Endothelial cell of umbilical vein (primary cell): ENCODE measurements around the gene SH3RF3. TPM values are rescaled to one million over a fixed set of nuclear protein-coding genes. Genes with fewer than 3 reads are reported as not detected.

Experiments used
- BruUV-seq: library from RNA; stranded (reverse); fragments of 400-500 nt; replicated peaks from 2 replicates; lab custom pipeline; 2021; lab: Mats Ljungman, UMichigan
- CTCF ChIA-PET: fragments of 300-600, 350-600 bp; sonication (Branson Sonifier 250); formaldehyde crosslinking; loops from one replicate; lab custom pipeline; 2021; ENCODE audit warnings: antibody characterized with exemption, inconsistent platforms; lab: Charles Lee
- POLR2A ChIA-PET: fragments of 300-600, 350-600 bp; sonication (Branson Sonifier 250); formaldehyde crosslinking; loops from one replicate; lab custom pipeline; 2021; ENCODE audit warnings: antibody characterized with exemption, inconsistent platforms; lab: Charles Lee
- DNase-seq: peaks from one replicate; pipeline ENCODE4 v3.0.0-alpha.2; 2011; ENCODE audit warnings: low read depth, low spot score
- FAIRE-seq: peaks from 2 replicates; lab custom pipeline; 2011; peaks lifted over from hg19 to GRCh38; lab: Jason Lieb, UNC
- H2AFZ ChIP-seq: 2 replicates; pipeline ENCODE4 v1.6.0; 2012; ENCODE audit warnings: low read depth, low read length, control low read depth, inconsistent platforms
- H3K27ac ChIP-seq: 2 replicates; pipeline ENCODE4 v1.5.1; 2011; ENCODE audit warnings: low read depth, mild to moderate bottlenecking, control low read depth, low read length, moderate library complexity; ENCODE audit not compliant: insufficient read depth
- H3K27me3 ChIP-seq, 2 experiments: 2 replicates each; pipeline versions ENCODE4 v1.6.0 to v1.6.1; 2011; ENCODE audit warnings: low read length in 2 of 2, mixed read lengths in 1 of 2; ENCODE audit not compliant: control insufficient read depth in 2 of 2, insufficient read depth in 2 of 2
- H3K36me3 ChIP-seq, 2 experiments: 2 replicates in 1 of 2; 3 replicates in 1 of 2; pipeline ENCODE4 v1.5.1; 2011; ENCODE audit warnings: low read length in 2 of 2, mild to moderate bottlenecking in 1 of 2, moderate library complexity in 1 of 2; ENCODE audit not compliant: control insufficient read depth in 2 of 2, insufficient read depth in 2 of 2; ENCODE audit errors: extremely low read depth in 1 of 2
- H3K4me1 ChIP-seq: 3 replicates; pipeline ENCODE4 v1.5.1; 2011; ENCODE audit warnings: mild to moderate bottlenecking, low read length; ENCODE audit not compliant: control insufficient read depth, insufficient read depth; ENCODE audit errors: extremely low read depth
- H3K4me2 ChIP-seq: 2 replicates; pipeline ENCODE4 v1.6.1; 2011; ENCODE audit warnings: low read length, control low read depth, mixed read lengths; ENCODE audit not compliant: insufficient read depth
- H3K4me3 ChIP-seq, 3 experiments: fragments of 200-600 bp in 1 of 3; sonication (generic), shearing (Covaris generic) in 1 of 3; replicated peaks in 1 of 3; 2 replicates each; pipeline ENCODE4 v1.5.1; 2011 to 2016; ENCODE audit warnings: control low read depth in 3 of 3, low read length in 3 of 3, mild to moderate bottlenecking in 2 of 3, inconsistent platforms in 1 of 3, low read depth in 1 of 3, moderate library complexity in 1 of 3; ENCODE audit not compliant: insufficient read depth in 1 of 3
- H3K79me2 ChIP-seq: 2 replicates; pipeline ENCODE4 v1.6.0; 2012; ENCODE audit warnings: low read length, inconsistent platforms; ENCODE audit not compliant: control insufficient read depth, insufficient read depth
- H3K9ac ChIP-seq: replicated peaks from 2 replicates; pipeline ENCODE3; 2011; ENCODE audit warnings: low read length, control low read depth; ENCODE audit not compliant: insufficient read depth; ENCODE audit errors: extremely low read depth
- H3K9me1 ChIP-seq: replicated peaks from 3 replicates; pipeline ENCODE4 v1.6.0; 2011; ENCODE audit warnings: mild to moderate bottlenecking, low read length; ENCODE audit not compliant: control insufficient read depth, insufficient read depth; ENCODE audit errors: extremely low read depth
- H3K9me3 ChIP-seq: replicated peaks from 2 replicates; pipeline ENCODE4 v1.5.1; 2012; ENCODE audit warnings: low read length, inconsistent platforms; ENCODE audit not compliant: control insufficient read depth, insufficient read depth
- H4K20me1 ChIP-seq: replicated peaks from 2 replicates; pipeline ENCODE3; 2011; ENCODE audit warnings: mild to moderate bottlenecking, low read length; ENCODE audit not compliant: control insufficient read depth, insufficient read depth; ENCODE audit errors: extremely low read depth
- CTCF ChIP-seq, 2 donors: IDR thresholded peaks; 1 replicate in 1 of 2; 2 replicates in 1 of 2; pipeline ENCODE4 v1.5.1; 2011; ENCODE audit warnings: low read length in 2 of 2, mild to moderate bottlenecking in 2 of 2, moderate library complexity in 2 of 2, control low read depth in 1 of 2, inconsistent platforms in 1 of 2, low read depth in 1 of 2; ENCODE audit not compliant: insufficient read depth in 1 of 2; ENCODE audit errors: extremely low read depth in 1 of 2
- EZH2 ChIP-seq: IDR thresholded peaks from 2 replicates; pipeline ENCODE4 v1.6.1; 2012; ENCODE audit warnings: borderline replicate concordance, low read depth, mild to moderate bottlenecking, moderate library complexity, low read length, inconsistent platforms; ENCODE audit not compliant: severe bottlenecking
- FOS ChIP-seq: IDR thresholded peaks from 2 replicates; pipeline ENCODE4 v1.6.1; 2011; ENCODE audit warnings: mild to moderate bottlenecking, low read length, moderate library complexity, borderline replicate concordance; ENCODE audit not compliant: insufficient read depth
- GATA2 ChIP-seq: IDR thresholded peaks from 2 replicates; pipeline ENCODE4 v1.7.0; 2011; ENCODE audit warnings: low read depth, mild to moderate bottlenecking, moderate library complexity, mixed read lengths, low read length; ENCODE audit not compliant: insufficient read length, insufficient read depth
- JUN ChIP-seq: IDR thresholded peaks from 2 replicates; pipeline ENCODE4 v1.6.1; 2011; ENCODE audit warnings: borderline replicate concordance, low read depth; ENCODE audit not compliant: insufficient read length, insufficient read depth
- MAX ChIP-seq: IDR thresholded peaks from 2 replicates; pipeline ENCODE4 v1.6.1; 2011; ENCODE audit not compliant: insufficient read depth, insufficient read length
- MYC ChIP-seq: IDR thresholded peaks from one replicate; pipeline ENCODE4 v1.6.1; 2011; ENCODE audit warnings: mild to moderate bottlenecking, low read depth, low read length
- POLR2A ChIP-seq: IDR thresholded peaks from 2 replicates; pipeline ENCODE4 v1.6.1; 2012; ENCODE audit warnings: low read depth, mild to moderate bottlenecking, control low read depth, low read length
- POLR2AphosphoS5 ChIP-seq: IDR thresholded peaks from 2 replicates; pipeline ENCODE4 v1.6.1; 2012; ENCODE audit warnings: low read depth, mild to moderate bottlenecking, control low read depth, low read length, moderate library complexity; ENCODE audit not compliant: insufficient read depth
- dilution Hi-C: fragments of 300-500 bp; cut with MboI; formaldehyde crosslinking; loops from one replicate; pipeline ENCODE4 v1.15.0; 2019; ENCODE audit warnings: low sequenced_read_pairs; ENCODE audit not compliant: extremely low pct_ligation_motif_present
- intact Hi-C: fragments of 100-400 bp; cut with micrococcal nuclease; formaldehyde crosslinking; loops from one replicate; pipeline ENCODE4 v1.10.0; 2022
- polyA plus RNA-seq, 4 experiments: library from polyadenylated mRNA; depleted of rRNA in 3 of 4; stranded (reverse) in 3 of 4; unstranded in 1 of 4; fragments of >200 nt; gene quantifications; 2 replicates each; pipeline versions ENCODE4 v1.2.1 to v1.2.3, GENCODE V29; 2011 to 2012; ENCODE audit warnings: missing spikeins in 1 of 4
- total RNA-seq: library from RNA; stranded (reverse); gene quantifications from 2 replicates; pipeline ENCODE4 v1.2.3, GENCODE V29; 2021

Gene SH3RF3
- total and polyA plus RNA-seq, 2 donors (not counting 3 experiments of a cell fraction or from before 2014, with no cell fraction given): 3.8 to 14.7 TPM

DNA sequence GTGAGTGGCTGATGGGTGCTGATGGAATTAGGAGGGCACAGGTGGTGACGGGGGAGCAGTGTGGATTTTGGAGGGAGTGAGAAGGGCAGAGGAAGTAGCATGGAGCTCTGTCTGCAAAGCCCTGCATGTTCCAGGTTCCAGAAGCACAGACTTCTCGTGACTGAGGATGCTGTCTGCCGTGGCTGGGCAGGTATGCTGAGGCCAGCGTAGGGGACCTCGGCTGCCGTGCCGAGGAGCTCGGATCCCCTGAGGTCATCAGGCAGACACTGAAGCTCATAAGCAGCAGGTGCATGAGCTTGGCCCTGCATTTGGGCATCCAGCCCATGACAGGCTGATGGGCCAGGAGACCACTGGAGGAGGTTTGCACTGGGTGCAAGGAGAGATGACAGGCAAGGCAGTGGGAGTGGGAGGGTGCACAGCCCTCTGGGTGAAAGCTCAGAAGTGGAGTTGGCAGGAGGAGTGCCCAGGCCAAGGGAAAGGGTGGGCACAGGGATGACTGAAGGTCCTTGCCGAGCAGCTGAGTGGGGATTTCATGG is 215.3 kb downstream of the SH3RF3 start:
- no TSS peak for BruUV-seq
- Histone ChIP-seq H3K27me3 (no peaks in the 10 kb centered on the region), H3K4me1 (peaks cover 25% of the 10 kb centered on the region), H3K4me3 (no peak overlapping the region), H4K20me1 (no peaks in the 10 kb centered on the region), H3K4me2 (no peak overlapping the region), H3K27ac (no peak overlapping the region), H3K9ac (no peak overlapping the region), H3K9me3 (no peaks in the 10 kb centered on the region), H3K79me2 (no peaks in the 10 kb centered on the region), H3K9me1 (no peaks in the 10 kb centered on the region), H3K36me3 (no peaks in the 10 kb centered on the region), H2AFZ (no peak overlapping the region)
- ChIA-PET POLR2A (no interaction called here), CTCF (no interaction called here)
- no peak for TF ChIP-seq POLR2AphosphoS5
- TF ChIP-seq POLR2A: no peak
- TF ChIP-seq CTCF (IDR thresholded peaks at IDR 0.05; ENCODE audit: extremely low read depth in 1 of 2, insufficient read depth in 1 of 2, low read depth in 1 of 2, low read length in 2 of 2): no peak
- TF ChIP-seq GATA2: no peak
- no peak for TF ChIP-seq FOS
- no peak for TF ChIP-seq MYC
- no peak for TF ChIP-seq EZH2
- TF ChIP-seq MAX: no peak
- TF ChIP-seq JUN: no peak
- dilution Hi-C loops (no loop called here), intact Hi-C loops (no loop called here)
- DNase-seq (no peak), FAIRE-seq (no peak)
